ENCODE measurements around the gene EIF2B2. TPM values are rescaled to one million over a fixed set of nuclear protein-coding genes. Genes with fewer than 3 reads are reported as not detected.

Gene EIF2B2
- polyA plus RNA-seq, 3 donors, result 22.8 to 41.3 (median 28.9) TPM

- no peak overlapping the region for H3K27ac ChIP-seq (ENCODE audit: low read depth, low read length)
- 55 to 67% (median 59%) methylated on average over 5 of the region's 5 CpGs for WGBS, 3 donors
Measured at GRCh38 chr14:75053396-75054291, 50.9 kb downstream of the EIF2B2 start.

- WGBS, 3 donors, result 48 to 68% (median 53%) methylated on average over 1 of the region's 1 CpG
- no peak overlapping the region for H3K27ac ChIP-seq (ENCODE audit: low read depth, low read length)
Measured at GRCh38 chr14:75054421-75054820, 51.7 kb downstream of the EIF2B2 start.

GRCh38 chr14:75059642-75060041, 56.9 kb downstream of the EIF2B2 start:
- whole genome bisulfite sequencing, 3 donors, result 73 to 89% (median 80%) methylated on average over 2 of the region's 2 CpGs
- no peak overlapping the region for H3K27ac ChIP-seq (ENCODE audit: low read depth, low read length)

GRCh38 chr14:75060420-75060819, 57.7 kb downstream of the EIF2B2 start:
- WGBS, 3 donors, result 45 to 66% (median 50%) methylated on average over 2 of the region's 2 CpGs
- no peak overlapping the region for H3K27ac ChIP-seq (ENCODE audit: low read depth, low read length)

Other genes with a start within 250 kb of the EIF2B2 start
- gene YLPM1, start 239.6 kb upstream of the EIF2B2 start, polyA plus RNA-seq, result 10 to 100 TPM; 10.3 to 28.9 (median 17.9) TPM
- not detected for gene PROX2, start 126.8 kb upstream of the EIF2B2 start, polyA plus RNA-seq
- gene DLST, start 121.0 kb upstream of the EIF2B2 start, polyA plus RNA-seq, result 100 to 1,000 TPM in 1 of 3 donors, 10 to 100 TPM in 2; 42.7 to 112 (median 54.1) TPM
- gene RPS6KL1, start 79.7 kb upstream of the EIF2B2 start, polyA plus RNA-seq, result 1 to 10 TPM; 4.4 to 6.5 (median 4.5) TPM
- gene PGF, start 47.3 kb upstream of the EIF2B2 start, polyA plus RNA-seq, result 1 to 10 TPM; 2.9 to 6.2 (median 3.4) TPM
- 1 to 10 TPM; 5.1 to 8.9 (median 6.6) TPM for gene MLH3, start 48.5 kb downstream of the EIF2B2 start, polyA plus RNA-seq
- 10 to 100 TPM in 1 of 3 donors, 1 to 10 TPM in 2; 6.8 to 19.5 (median 7.9) TPM for gene ACYP1, start 61.1 kb downstream of the EIF2B2 start, polyA plus RNA-seq
- gene ZC2HC1C, start 66.7 kb downstream of the EIF2B2 start, polyA plus RNA-seq, result 1 to 10 TPM in 2 of 3 donors, under 1 TPM in 1; 0.88 to 5.5 (median 3.6) TPM
- gene NEK9, start 124.1 kb downstream of the EIF2B2 start, polyA plus RNA-seq, result 10 to 100 TPM; 15.9 to 37.8 (median 33.0) TPM
- 100 to 1,000 TPM in 2 of 3 donors, 10 to 100 TPM in 1; 73.3 to 243 (median 215) TPM for gene TMED10, start 173.7 kb downstream of the EIF2B2 start, polyA plus RNA-seq